HG03280 (cell line): ENCODE results near the gene DRD4.

Experiments used
- ATAC-seq: cut with Tn5 transposase; IDR thresholded peaks from one replicate; pipeline ENCODE4 v1.9.1; 2021; ENCODE audit warnings: mild to moderate bottlenecking, moderate library complexity; ENCODE audit not compliant: unreplicated experiment

DRD4 gene

DNA sequence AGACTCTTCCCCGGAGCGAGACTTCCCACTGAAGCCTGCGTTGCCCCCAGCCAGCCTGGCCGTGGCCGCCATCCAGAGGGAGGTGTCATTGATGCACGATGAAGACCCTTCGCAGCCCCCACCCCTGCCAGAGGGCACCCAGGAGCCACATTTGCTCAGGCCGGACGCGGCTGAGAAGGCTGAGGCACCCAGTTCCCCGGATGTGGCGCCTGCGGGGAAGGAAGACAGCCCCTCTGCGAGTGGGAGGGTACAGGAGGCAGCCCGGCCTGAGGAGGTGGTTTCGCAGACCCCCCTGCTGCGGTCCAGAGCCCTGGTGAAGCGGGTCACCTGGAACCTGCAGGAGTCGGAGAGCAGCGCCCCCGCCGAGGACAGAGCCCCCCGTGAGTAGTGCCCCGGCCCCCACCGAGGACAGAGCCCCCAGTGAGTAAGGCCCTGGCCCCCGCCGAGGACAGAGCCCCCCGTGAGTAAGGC is 27.7 kb upstream of the DRD4 start:
- no peak for ATAC-seq

GRCh38 chr11:610146-610801 is 26.8 kb upstream of the DRD4 start:
- no peak for ATAC-seq

DNA sequence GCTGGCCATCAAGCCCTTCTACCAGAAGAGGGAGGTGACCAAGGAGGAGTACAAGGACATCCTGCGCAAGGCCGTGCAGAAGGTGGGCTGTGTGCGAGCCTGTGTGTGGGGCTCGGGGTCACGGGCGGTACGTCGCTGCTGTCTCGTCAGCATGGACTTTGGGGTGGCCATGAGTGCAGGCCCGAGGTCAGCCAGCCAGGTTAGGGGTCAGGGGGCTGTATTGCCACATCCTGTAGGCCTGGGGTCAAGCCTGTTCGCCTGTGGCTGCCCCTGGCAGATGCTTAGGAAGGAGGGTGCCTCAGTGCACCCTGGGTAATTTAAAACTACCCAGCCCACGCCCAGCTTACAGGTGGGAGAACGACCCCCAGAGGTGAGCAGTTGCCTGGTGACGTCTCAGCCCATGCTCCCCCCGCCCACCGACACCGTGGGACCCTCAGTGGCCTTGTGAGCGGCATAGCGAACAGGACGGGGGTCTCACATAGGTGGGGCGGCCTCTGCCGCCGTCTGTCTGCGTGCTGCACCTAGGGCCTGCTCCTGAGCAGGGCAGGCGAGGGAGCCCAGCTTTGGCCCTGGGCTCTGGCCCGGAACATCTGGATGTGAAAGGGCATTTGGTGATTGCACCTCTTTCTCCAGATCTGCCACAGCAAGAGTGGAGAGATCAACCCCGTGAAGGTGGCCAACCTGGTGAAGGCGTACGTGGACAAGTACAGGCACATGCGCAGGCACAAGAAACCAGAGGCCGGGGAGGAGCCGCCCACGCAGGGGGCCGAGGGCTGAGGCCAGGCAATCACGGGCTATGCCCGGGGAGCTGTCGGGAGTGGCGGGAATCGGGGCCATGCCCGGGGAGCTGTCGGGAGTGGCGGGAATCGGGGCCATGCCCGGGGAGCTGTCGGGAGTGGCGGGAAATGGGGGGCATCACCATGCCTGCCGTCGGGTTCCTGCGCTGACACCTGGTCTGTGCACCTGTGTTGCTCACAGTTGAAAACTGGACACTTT is 25.8 kb upstream of the DRD4 start:
- ATAC-seq: no peak

- ATAC-seq: no peak
Measured at GRCh38 chr11:612201-612960, 24.7 kb upstream of the DRD4 start.

- no peak for ATAC-seq
Measured at GRCh38 chr11:612961-613300, 24.1 kb upstream of the DRD4 start.

GRCh38 chr11:613369-613968 is 23.6 kb upstream of the DRD4 start:
- no peak for ATAC-seq

GRCh38 chr11:614021-614622 is 22.9 kb upstream of the DRD4 start:
- ATAC-seq: no peak

GRCh38 chr11:614623-615503 is 22.2 kb upstream of the DRD4 start:
- ATAC-seq: no peak

- peak; percentile 76 for ATAC-seq
Measured at GRCh38 chr11:615504-616319, 21.4 kb upstream of the DRD4 start, which contains the start of gene IRF7. TSS of gene IRF7 (minus strand) at chr11:615950. CDS start at chr11:615364, 586 bp downstream.

DNA sequence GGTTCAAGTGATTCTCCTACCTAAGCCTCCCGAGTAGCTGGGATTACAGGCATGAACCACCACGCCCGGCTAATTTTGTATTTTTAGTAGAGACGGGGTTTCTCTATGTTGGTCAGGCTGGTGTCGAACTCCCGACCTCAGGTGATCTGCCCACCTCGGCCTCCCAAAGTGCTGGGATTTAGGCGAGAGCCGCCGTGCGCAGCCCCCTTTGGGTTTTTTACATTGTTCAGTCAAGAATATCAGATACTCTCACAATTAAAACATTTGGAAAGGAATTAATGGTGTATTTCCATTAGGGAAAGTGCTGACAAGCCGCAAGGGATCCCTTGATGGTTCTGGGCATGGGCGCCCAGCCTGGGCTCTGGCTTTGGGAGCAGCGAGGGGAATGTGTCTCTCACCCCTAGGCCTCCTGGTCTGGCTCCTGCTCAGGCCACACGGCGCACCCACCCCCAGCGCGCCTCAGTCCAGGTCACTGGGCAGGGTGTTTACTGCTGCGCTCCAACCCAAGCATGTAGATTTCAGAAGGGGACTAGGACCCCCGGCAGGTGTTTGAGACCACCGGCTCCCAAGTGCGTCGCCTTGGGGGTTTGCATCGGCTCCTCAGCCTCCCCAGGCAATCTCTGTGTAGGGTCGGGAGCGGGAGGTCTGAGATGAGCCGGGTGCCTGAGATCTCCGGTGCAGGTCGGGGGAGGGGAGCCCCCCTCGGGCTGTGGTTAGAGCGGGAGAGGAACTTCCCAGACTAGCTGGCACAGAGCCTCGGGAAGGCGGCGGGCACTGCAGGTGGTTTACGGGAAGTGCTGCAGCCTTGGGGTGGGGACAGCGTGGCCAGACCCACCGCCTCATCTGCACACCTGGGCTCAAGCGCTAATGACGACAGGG is 20.5 kb upstream of the DRD4 start:
- ATAC-seq: no peak

- ATAC-seq: no peak
Measured at GRCh38 chr11:617199-617911, 19.7 kb upstream of the DRD4 start.

- no peak for ATAC-seq
Measured at GRCh38 chr11:617912-618682, 19.0 kb upstream of the DRD4 start.

DNA sequence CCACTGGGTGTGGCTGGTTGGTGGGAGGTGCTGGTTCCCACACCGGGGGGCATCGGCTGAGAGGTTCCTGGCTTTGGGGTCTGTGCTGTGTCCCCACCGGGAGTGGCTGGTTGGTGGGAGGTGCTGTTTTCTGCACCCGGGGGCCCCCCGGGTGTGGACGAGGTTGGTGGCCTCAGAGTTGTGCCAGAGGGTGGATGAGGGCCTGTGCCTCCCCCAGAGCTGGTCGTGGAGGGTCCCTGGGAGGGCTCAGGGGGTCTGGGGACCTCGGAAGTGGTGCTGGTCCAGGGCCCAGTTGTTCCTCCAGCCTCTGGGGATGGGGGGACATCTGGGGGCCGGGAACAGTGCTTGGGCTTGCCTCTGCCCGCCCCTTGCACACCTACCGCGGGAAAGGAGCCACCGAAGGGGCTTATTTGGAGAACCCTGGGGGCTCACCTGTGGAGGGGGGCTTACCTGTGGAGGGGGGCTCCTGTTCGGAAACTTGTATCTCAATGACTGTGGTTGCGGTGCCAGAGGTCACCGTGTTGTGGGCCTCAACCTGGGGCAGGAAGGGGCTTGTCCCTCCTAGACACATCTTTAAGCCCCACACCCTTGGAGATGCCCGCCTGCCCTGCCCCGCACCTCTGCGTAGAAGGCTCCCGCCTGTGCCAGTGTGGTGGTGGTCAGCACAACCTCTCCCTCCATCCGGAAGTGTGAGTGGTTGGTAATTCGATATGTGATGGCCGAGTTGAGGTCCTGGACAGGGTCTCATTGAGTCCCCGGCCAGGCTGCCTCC is 18.0 kb upstream of the DRD4 start:
- ATAC-seq: no peak

- no peak for ATAC-seq
Measured at GRCh38 chr11:619628-620050, 17.4 kb upstream of the DRD4 start.

DNA sequence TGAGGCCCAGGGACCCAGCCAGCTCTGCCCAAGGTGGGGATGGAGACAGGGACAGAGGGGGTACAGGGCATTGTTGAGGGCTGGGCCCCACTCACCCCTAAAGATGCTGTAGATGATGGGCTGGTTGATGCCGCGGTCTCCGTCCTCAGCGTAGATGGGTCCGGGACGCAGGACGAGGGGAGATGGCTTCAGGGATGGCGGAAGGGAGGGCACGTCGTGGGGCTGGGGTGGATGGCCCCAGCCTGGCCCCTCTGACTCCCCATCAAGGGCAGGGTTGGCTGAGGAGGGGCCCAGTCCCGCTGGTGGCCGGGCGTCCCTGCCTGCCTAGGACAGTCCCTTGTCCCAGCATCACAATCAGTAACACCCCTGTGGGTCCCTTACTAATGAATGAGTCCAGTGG is 16.9 kb upstream of the DRD4 start:
- ATAC-seq: no peak
